NCI-H446 treated with DMSO at 0.1 percent for 48 hours (cell line): ENCODE data around the gene APOBEC3C.
"Not testable (repeated sequence)": the region's sequence is repeated elsewhere in the genome, so short reads cannot be mapped to it uniquely, and the experiment has no call there.

ENCODE experiments used
- DNase-seq: peaks from one replicate; lab custom pipeline; 2025; lab: John Stamatoyannopoulos, UW

Gene APOBEC3C

DNA sequence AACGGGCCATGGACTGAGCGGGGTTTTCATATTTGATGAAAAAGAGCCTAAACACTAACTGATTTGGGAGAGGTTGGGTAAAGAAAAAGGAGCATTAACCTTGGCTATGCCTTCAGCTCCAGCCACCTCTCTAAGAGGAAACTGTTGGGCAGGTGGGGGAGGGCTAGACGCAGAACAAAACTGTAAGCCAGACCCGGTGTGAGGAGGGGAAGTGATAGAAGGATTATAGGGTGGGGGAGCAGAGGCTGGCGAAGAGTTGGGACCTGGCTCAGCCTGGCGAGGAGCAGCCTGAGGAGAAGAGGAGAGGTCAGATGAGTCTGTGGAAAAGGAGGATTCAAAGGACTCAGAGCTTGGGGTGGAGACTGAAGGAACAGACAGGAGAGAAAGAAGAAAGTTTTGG is 47.2 kb downstream of the APOBEC3C start:
- DNase-seq, result not testable (repeated sequence)

DNA sequence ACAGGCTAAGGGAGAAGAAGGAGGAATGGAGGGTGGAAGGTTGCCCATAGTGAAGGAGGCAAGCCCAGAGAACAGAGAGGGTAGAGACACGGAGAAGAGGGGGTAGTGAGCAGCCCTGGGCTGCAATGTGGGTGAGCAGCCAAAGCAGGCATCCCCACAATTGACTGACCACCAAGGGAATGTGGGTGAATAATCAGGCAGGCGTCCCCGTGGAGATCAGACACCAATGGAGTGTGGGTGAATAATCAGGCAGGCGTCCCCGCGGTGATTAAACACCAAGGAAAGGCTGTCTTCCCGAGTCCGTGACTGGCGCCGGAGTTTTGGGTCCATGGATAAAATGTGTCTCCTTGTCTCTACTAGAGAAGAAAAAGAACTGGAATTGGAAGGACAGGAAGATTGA is 47.9 kb downstream of the APOBEC3C start:
- not testable (repeated sequence) for DNase-seq

DNA sequence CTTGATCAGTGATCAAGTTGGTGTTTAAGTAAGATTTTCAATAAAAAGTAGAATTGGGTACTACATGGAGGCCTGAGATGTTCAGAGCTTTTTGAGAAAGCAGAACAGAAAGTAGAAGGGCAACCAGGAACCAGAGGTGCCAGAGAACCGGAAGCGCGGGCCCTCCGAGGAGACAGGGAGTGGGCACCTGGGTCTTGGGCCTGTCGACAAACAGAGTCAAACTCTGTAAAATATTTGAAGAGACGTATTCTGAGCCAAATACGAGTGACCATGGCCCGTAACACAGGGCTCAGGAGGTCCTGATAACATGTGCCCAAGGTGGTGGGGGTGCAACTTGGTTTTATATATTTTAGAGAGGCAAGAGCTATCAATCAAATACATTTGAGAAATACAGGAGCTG is 49.8 kb downstream of the APOBEC3C start:
- DNase-seq, result not testable (repeated sequence)

DNA sequence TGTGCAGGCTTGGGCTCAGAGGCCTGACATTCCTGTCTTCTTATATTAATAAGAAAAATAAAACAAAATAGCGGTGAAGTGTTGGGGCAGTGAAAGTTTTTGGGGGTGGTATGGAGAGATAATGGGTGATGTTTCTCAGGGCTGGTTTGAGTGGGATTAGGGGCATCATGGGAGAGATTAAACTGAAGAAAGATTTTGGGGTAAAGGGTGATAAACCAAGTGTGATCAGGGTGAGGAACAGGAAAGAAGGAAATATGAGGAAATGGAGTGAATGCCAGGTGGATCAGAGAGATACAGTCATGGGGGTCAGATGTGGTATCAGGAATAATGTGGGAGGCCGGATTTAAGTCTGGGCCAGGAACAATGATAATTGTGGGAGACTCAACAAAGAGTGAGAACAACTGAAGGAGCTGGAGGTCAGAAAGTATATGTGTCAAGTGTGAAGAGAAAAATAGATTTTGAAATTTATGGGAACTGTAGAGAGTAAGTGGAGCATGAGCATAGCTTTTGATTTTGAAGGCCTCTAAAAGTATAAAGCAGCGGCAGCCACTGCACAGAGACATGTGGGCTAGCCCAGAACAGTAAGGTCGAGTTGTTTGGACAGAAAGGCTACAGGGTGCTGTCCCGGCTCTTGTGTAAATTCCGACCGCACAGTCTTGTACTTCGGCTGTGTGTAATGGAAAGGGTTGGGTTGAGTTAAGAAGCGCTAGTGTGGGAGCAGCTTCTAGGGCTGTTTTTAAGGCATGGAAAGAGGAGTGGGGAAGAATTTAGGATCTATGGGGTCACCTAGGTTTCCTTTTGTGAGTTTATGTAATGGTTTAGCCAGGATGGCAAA is 52.6 kb downstream of the APOBEC3C start:
- not testable (repeated sequence) for DNase-seq

DNA sequence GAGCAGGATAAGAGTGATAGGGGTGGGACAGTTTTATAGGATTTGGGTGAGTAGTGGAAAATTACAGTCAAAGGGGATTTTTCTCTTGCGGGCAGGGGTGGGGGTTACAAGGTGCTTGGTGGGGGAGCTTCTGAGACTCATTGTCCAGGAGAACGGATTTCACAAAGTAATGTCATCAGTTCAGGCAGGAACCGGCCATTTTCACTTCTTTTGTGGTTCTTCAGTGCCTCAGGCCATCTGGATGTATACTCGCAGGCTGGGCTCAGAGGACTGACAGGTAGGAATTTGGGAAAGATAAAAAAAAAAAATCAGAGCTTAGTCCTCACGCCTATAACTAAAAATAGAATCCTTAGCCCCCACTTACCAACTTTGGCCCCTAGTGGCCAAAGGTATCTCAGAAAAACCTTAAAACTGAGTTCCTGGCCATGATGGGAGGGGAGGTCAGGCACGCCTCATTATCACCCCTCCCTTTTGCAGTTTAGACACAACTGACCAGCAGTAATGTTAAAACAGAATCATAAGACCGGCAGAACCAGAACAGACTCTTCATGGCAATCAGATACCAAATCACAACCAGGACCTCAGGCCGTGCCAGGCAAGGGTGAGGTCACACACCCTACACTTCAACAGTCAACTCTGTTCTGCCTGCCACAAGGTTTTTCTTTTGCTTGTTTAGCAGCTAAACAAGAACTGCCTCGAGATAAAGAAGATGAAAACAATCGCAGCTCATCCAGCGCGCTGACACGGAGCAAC is 54.2 kb downstream of the APOBEC3C start:
- no peak for DNase-seq
